Measurements from ENCODE around the gene ABHD17B. TPM values are rescaled to one million over a fixed set of nuclear protein-coding genes. Genes with fewer than 3 reads are reported as not detected.

ABHD17B gene
- total RNA-seq, 6 experiments from 2014 or later, result 8.4 to 13.1 (median 10.3) TPM

DNA sequence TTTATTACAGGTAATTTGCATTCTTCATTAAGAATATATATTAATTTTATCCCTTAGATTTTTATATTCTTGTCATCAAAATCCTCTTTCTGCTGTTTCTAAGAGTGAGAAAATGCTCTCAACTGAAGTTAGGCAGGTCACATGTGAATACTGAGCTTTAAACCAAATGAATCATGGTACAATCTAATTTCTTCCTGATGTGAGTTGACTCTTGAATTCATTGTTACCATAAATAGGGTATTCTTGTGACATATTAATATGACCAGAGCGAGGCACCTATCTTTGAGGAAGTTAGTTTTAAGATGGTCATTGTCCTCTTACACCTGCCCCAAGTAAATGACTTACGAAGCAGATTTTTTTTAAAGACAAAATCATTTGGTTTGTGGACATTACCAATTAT, 17.8 kb upstream of the ABHD17B start:
- H3K27me3 ChIP-seq, result no peaks in the 10 kb centered on the region
- DNase-seq (no peak), ATAC-seq (no peak)
- WGBS (ENCODE audit: insufficient coverage, low coverage, low lambda C conversion rate, missing lambda C conversion rate), result 85% methylated on average over 2 of the region's 2 CpGs
- no peaks in the 10 kb centered on the region for H3K36me3 ChIP-seq
- no peak overlapping the region for H3K27ac ChIP-seq
- H3K9me3 ChIP-seq, result no peaks in the 10 kb centered on the region
- TF ChIP-seq, protein P1, sequence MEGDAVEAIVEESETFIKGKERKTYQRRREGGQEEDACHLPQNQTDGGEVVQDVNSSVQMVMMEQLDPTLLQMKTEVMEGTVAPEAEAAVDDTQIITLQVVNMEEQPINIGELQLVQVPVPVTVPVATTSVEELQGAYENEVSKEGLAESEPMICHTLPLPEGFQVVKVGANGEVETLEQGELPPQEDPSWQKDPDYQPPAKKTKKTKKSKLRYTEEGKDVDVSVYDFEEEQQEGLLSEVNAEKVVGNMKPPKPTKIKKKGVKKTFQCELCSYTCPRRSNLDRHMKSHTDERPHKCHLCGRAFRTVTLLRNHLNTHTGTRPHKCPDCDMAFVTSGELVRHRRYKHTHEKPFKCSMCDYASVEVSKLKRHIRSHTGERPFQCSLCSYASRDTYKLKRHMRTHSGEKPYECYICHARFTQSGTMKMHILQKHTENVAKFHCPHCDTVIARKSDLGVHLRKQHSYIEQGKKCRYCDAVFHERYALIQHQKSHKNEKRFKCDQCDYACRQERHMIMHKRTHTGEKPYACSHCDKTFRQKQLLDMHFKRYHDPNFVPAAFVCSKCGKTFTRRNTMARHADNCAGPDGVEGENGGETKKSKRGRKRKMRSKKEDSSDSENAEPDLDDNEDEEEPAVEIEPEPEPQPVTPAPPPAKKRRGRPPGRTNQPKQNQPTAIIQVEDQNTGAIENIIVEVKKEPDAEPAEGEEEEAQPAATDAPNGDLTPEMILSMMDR (IDR thresholded peaks at IDR 0.05), result no peak
- TF ChIP-seq POLR2A (IDR thresholded peaks at IDR 0.05), result no peak
- intact Hi-C loops (cut with DNase I), result no loop called here
- peaks cover 0 to 7% (median 2%) of the 10 kb centered on the region in 4 donors for H3K4me1 ChIP-seq
- H3K4me3 ChIP-seq, result no peak overlapping the region

DNA sequence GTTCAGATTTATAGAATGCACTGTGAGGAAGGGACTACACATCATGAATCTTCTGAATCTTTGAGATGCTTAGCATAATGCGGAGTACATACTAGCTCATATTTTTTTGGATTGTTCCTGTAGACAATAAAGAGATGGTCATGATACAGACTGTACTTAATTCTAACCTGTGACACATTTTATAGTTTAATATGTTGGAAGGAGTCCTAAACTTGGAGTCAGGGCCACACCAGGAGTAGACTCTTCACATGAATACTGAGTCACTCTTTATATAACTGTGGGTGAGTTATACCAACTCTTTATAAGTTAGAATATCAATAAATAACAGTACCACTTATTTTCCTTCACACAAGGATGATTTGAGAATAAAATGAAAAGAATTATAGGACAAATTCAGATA, 17.4 kb upstream of the ABHD17B start:
- H3K9me3 ChIP-seq, result no peaks in the 10 kb centered on the region
- ATAC-seq, result no peak
- 93% methylated on average over 1 of the region's 1 CpG for WGBS (ENCODE audit: insufficient coverage, low coverage, low lambda C conversion rate, missing lambda C conversion rate)
- intact Hi-C loops (cut with DNase I), result no loop called here
- no peak overlapping the region for H3K4me3 ChIP-seq
- no peaks in the 10 kb centered on the region for H3K27me3 ChIP-seq
- H3K36me3 ChIP-seq, result no peaks in the 10 kb centered on the region
- H3K27ac ChIP-seq, result no peak overlapping the region
- DNase-seq, result no peak
- no peak for TF ChIP-seq POLR2A (IDR thresholded peaks at IDR 0.05)
- TF ChIP-seq, protein P1 (IDR thresholded peaks at IDR 0.05), result no peak
- H3K4me1 ChIP-seq, result peaks cover 0 to 7% (median 2%) of the 10 kb centered on the region in 4 donors

DNA sequence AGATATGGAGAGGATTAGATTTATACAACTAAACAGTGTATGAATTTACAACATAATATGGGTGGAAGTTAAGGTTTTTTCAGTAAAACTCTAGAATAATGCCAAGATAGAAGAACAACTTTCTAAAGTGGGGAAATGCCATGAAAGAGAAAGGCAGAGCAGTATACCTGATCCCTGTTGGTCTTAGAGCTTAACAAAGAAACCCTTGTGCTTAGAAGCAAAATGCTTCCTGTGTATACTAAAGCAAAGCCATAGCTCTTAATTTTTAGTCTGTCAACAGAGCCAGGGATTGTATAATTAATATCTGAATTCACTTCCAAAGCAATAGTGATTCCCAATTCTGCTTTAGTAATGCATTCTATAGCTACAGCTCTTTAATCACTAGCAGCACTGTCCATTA, 14.8 kb upstream of the ABHD17B start:
- Histone ChIP-seq H3K9me3 (no peaks in the 10 kb centered on the region), H3K36me3 (no peaks in the 10 kb centered on the region), H3K4me3 (no peak overlapping the region), H3K4me1 (peaks cover 0 to 5% (median 2%) of the 10 kb centered on the region in 4 donors), H3K27me3 (no peaks in the 10 kb centered on the region), H3K27ac (no peak overlapping the region)
- TF ChIP-seq POLR2A (IDR thresholded peaks at IDR 0.05), result no peak
- TF ChIP-seq, protein P1 (IDR thresholded peaks at IDR 0.05), result no peak
- DNase-seq (no peak), ATAC-seq (no peak)
- intact Hi-C loops (cut with DNase I), result no loop called here

DNA sequence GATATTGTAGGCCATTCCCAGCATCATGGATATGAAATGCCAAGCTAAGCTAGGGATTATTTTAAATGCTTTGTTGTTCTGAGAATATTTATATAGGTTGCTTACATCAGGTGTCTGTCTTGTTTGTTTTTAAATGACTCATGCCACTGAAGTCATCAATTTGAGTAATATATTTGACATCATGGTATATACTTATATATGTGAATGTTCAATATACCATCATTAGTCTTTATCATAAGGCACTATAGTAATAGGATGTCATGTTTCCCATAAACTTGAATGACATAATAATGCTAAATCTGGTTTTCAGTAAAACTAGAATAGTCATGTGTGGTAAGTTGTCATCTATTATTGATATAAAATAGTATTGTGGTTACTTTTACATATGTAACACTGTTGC, 13.6 kb upstream of the ABHD17B start:
- Histone ChIP-seq H3K9me3 (no peaks in the 10 kb centered on the region), H3K4me3 (no peak overlapping the region), H3K27ac (no peak overlapping the region), H3K4me1 (no peaks in the 10 kb centered on the region), H3K27me3 (no peaks in the 10 kb centered on the region), H3K36me3 (no peaks in the 10 kb centered on the region)
- no peak for ATAC-seq
- no peak for DNase-seq
- no peak for TF ChIP-seq POLR2A (IDR thresholded peaks at IDR 0.05)
- TF ChIP-seq, protein P1 (IDR thresholded peaks at IDR 0.05), result no peak
- intact Hi-C loops (cut with DNase I), result no loop called here

DNA sequence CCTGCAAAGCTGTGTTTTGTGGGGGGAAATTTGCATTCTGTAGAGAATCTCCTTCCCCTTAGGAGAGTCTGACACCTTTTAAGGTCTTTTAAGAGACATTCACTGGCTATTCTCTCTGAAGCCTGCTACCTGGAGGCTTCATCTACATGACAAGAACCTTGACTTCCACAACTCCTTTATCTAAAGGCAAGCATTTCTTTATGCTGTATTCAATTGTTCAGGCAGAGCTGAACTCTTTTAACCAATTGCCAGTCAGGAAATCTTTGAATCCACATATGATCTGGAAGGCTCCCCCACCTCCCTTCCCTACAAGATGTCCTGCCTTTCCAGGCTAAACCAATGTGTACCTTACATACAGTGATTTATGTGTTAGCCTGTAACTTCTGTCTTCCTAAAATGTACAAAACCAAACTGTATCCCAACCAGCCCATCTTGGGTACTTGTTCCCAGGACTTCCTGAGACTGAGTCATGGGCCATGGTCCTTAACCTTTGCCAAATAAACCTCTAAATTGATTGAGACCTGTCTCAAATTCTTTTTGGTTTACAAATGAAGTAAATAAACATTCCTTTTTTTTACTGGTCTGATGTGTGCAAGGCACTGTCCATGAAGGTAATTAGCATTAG, 10.3 kb upstream of the ABHD17B start:
- ATAC-seq (no peak), DNase-seq (no peak)
- intact Hi-C loops (cut with DNase I), result no loop called here
- Histone ChIP-seq H3K4me3 (no peak overlapping the region), H3K27ac (no peak overlapping the region), H3K27me3 (no peaks in the 10 kb centered on the region), H3K36me3 (no peaks in the 10 kb centered on the region), H3K4me1 (peaks cover 0 to 12% (median 0%) of the 10 kb centered on the region in 4 donors), H3K9me3 (no peaks in the 10 kb centered on the region)
- no peak for TF ChIP-seq POLR2A (IDR thresholded peaks at IDR 0.05)
- TF ChIP-seq, protein P1 (IDR thresholded peaks at IDR 0.05), result no peak

Measured in right lobe of liver (tissue), 6 donors.